K562 (cell line): ENCODE results near the gene MRPL40. TPM values are rescaled to one million over a fixed set of nuclear protein-coding genes. Genes with fewer than 3 reads are reported as not detected.

Source experiments
- ATAC-seq: fragments of 200-7000 bp; cut with Tn5 transposase; 3 replicates; pipeline ENCODE4 v1.9.1; 2020; ENCODE audit warnings: moderate library complexity
- BruUV-seq: library from RNA; stranded (reverse); fragments of 400-500 nt; replicated peaks from 2 replicates; lab custom pipeline; 2021; lab: Mats Ljungman, UMichigan
- CTCF ChIA-PET: fragments of 300-600 bp; formaldehyde crosslinking; extraction: SDS; loops from one replicate; lab custom pipeline; 2021; ENCODE audit warnings: low intra/inter-chr PET ratio; lab: Yijun Ruan, JAX
- POLR2A ChIA-PET: fragments of 300-600, 350-650 bp; sonication (Branson Sonifier 250); formaldehyde crosslinking; extraction: SDS; loops from one replicate; lab custom pipeline; 2021; ENCODE audit warnings: antibody characterized with exemption, inconsistent platforms; lab: Yijun Ruan, JAX
- DNase-seq, 4 experiments: peaks; one replicate each; pipeline versions ENCODE4 v3.0.0 to v3.0.0-alpha.2; 2011 to 2018; ENCODE audit warnings: low spot score in 3 of 4, mixed read lengths in 3 of 4; ENCODE audit errors: extremely low read depth in 1 of 4
- FAIRE-seq: peaks from 2 replicates; lab custom pipeline; 2011; peaks lifted over from hg19 to GRCh38; lab: Jason Lieb, UNC
- H2AFZ ChIP-seq: 2 replicates; pipeline ENCODE4 v1.6.0; 2011; ENCODE audit warnings: low read depth, low read length, control low read depth, inconsistent platforms
- H3K27ac ChIP-seq: fragments of 200-600 bp; 3 replicates; pipeline ENCODE4 v1.8.0; 2011; ENCODE audit warnings: low read depth, mild to moderate bottlenecking, control low read depth, inconsistent platforms, low read length, moderate library complexity, mixed read lengths; ENCODE audit errors: extremely low read depth
- H3K27me3 ChIP-seq, 2 experiments: fragments of 300-600 bp in 1 of 2; 2 replicates in 1 of 2; 3 replicates in 1 of 2; pipeline versions ENCODE4 v1.6.0 to v1.8.0; 2011; ENCODE audit warnings: inconsistent platforms in 2 of 2, low read length in 2 of 2, mild to moderate bottlenecking in 1 of 2, mixed read lengths in 1 of 2, moderate library complexity in 1 of 2; ENCODE audit not compliant: control insufficient read depth in 2 of 2, insufficient read depth in 2 of 2
- H3K36me3 ChIP-seq: fragments of 300-600 bp; 3 replicates; pipeline ENCODE4 v1.8.0; 2011; ENCODE audit warnings: mild to moderate bottlenecking, low read length, inconsistent platforms; ENCODE audit not compliant: control insufficient read depth, insufficient read depth
- H3K4me1 ChIP-seq, 2 experiments: fragments of 200-600 bp in 1 of 2; replicated peaks in 1 of 2; 2 replicates in 1 of 2; 3 replicates in 1 of 2; pipeline versions ENCODE4 v1.5.1 to v1.8.0; 2011; ENCODE audit warnings: inconsistent platforms in 2 of 2, low read length in 2 of 2, mild to moderate bottlenecking in 1 of 2, mixed read lengths in 1 of 2, moderate library complexity in 1 of 2; ENCODE audit not compliant: control insufficient read depth in 2 of 2, insufficient read depth in 2 of 2
- H3K4me2 ChIP-seq: 2 replicates; pipeline ENCODE4 v1.6.1; 2011; ENCODE audit warnings: low read length, control low read depth, inconsistent platforms, mixed read lengths; ENCODE audit not compliant: insufficient read depth
- H3K4me3 ChIP-seq: fragments of 200-600 bp; sonication (generic), shearing (Covaris generic); 2 replicates; pipeline ENCODE4 v1.5.1; 2016; ENCODE audit warnings: control low read depth, inconsistent platforms
- H3K79me2 ChIP-seq: fragments of 200-600 bp; 3 replicates; pipeline ENCODE4 v1.8.0; 2011; ENCODE audit warnings: low read length, inconsistent platforms; ENCODE audit not compliant: control insufficient read depth, insufficient read depth
- H3K9ac ChIP-seq, 2 experiments: 2 replicates each; pipeline versions ENCODE4 v1.6.0 to v1.6.1; 2011; ENCODE audit warnings: low read depth in 2 of 2, low read length in 2 of 2, control low read depth in 1 of 2, inconsistent platforms in 1 of 2, mild to moderate bottlenecking in 1 of 2, mixed read lengths in 1 of 2; ENCODE audit not compliant: insufficient read depth in 1 of 2
- H3K9me1 ChIP-seq: one replicate; pipeline ENCODE4 v1.6.0; 2011; ENCODE audit warnings: inconsistent platforms, mild to moderate bottlenecking, low read length, moderate library complexity; ENCODE audit not compliant: control insufficient read depth, insufficient read depth
- H3K9me3 ChIP-seq: replicated peaks from 2 replicates; pipeline ENCODE4 v1.5.1; 2011; ENCODE audit warnings: low read depth, low read length, inconsistent platforms; ENCODE audit not compliant: control insufficient read depth, insufficient read depth
- H4K20me1 ChIP-seq: replicated peaks from 2 replicates; pipeline ENCODE4 v1.6.1; 2011; ENCODE audit warnings: low read length, inconsistent platforms, mixed read lengths; ENCODE audit not compliant: control insufficient read depth, insufficient read depth
- ARID3B ChIP-seq: fragments of 250-450 bp; sonication (Bioruptor Pico); IDR thresholded peaks from 2 replicates; pipeline ENCODE4 v1.4.0; 2020; ENCODE audit warnings: borderline replicate concordance
- BCOR ChIP-seq: fragments of 450-650 bp; IDR thresholded peaks from 2 replicates; pipeline ENCODE4 v1.6.1; 2016
- DNMT1 ChIP-seq: fragments of 450-650 bp; IDR thresholded peaks from 2 replicates; pipeline ENCODE4 v1.6.1; 2016; ENCODE audit warnings: antibody characterized with exemption, mild to moderate bottlenecking
- KAT8 ChIP-seq: fragments of 450-650 bp; IDR thresholded peaks from 2 replicates; pipeline ENCODE4 v1.6.1; 2016; ENCODE audit warnings: low read depth, mild to moderate bottlenecking
- NR4A1 ChIP-seq, 2 experiments: fragments of 250-450 bp in 1 of 2; fragments of 450-650 bp in 1 of 2; sonication (Bioruptor Pico) in 1 of 2; IDR thresholded peaks; 2 replicates each; pipeline versions ENCODE4 v1.4.0 to v1.6.1; 2016 to 2020; ENCODE audit warnings: mild to moderate bottlenecking in 2 of 2, missing compliant biosample characterization in 1 of 2, missing genetic modification characterization in 1 of 2, moderate library complexity in 1 of 2
- RB1 ChIP-seq: fragments of 450-650 bp; IDR thresholded peaks from 2 replicates; pipeline ENCODE4 v1.6.1; 2017; ENCODE audit warnings: low read depth, mild to moderate bottlenecking
- SNAPC5 ChIP-seq: fragments of 250-450 bp; sonication (Bioruptor Pico); IDR thresholded peaks from 2 replicates; pipeline ENCODE4 v1.8.0; 2021; ENCODE audit warnings: moderate library complexity, mild to moderate bottlenecking, inconsistent platforms
- TRIM24 ChIP-seq, 2 experiments: fragments of 450-650 bp; IDR thresholded peaks; 2 replicates each; pipeline ENCODE4 v1.6.1; 2016
- ZNF436 ChIP-seq: fragments of 250-450, 450-650 bp; sonication (Bioruptor Pico); formaldehyde crosslinking; IDR thresholded peaks from 2 replicates; pipeline ENCODE4 v1.7.0; 2020; ENCODE audit warnings: mild to moderate bottlenecking
- ZNF586 ChIP-seq: fragments of 450-650 bp; formaldehyde crosslinking; conservative IDR thresholded peaks from 2 replicates; pipeline ENCODE4 v1.4.0; 2020; ENCODE audit warnings: mild to moderate bottlenecking, moderate library complexity
- ZNF639 ChIP-seq, 2 experiments: fragments of 200-800 bp in 1 of 2; sonication (Bioruptor generic) in 1 of 2; sonication (generic) in 1 of 2; formaldehyde crosslinking in 1 of 2; IDR thresholded peaks in 1 of 2; conservative IDR thresholded peaks in 1 of 2; 2 replicates each; pipeline versions ENCODE4 v1.5.0 to v1.6.1; 2016 to 2020; ENCODE audit warnings: missing compliant biosample characterization in 1 of 2, missing genetic modification characterization in 1 of 2, missing genetic modification reagents in 1 of 2
- ZNF785 ChIP-seq: fragments of 250-450 bp; sonication (Bioruptor Pico); IDR thresholded peaks from 2 replicates; pipeline ENCODE4 v1.4.0; 2020; ENCODE audit warnings: mild to moderate bottlenecking
- ZSCAN29 ChIP-seq: fragments of 450-650 bp; IDR thresholded peaks from 2 replicates; pipeline ENCODE4 v1.6.1; 2017
- WGBS: fragments of 100-300 bp; shearing (Covaris generic); methylation state at CpG from one replicate; pipeline ENCODE4 v1.1.6; 2016; ENCODE audit warnings: low coverage, mixed read lengths; ENCODE audit not compliant: insufficient coverage; ENCODE audit errors: missing lambda C conversion rate; 5-methylcytosine and 5-hydroxymethylcytosine counted together
- in situ Hi-C: fragments of 300-500 bp; cut with MboI; formaldehyde crosslinking; loops from 4 replicates; pipeline ENCODE4 v1.15.0; 2018; ENCODE audit warnings: inconsistent platforms, mixed read lengths
- intact Hi-C: fragments of 100-400 bp; cut with micrococcal nuclease; formaldehyde crosslinking; loops from 2 replicates; pipeline ENCODE4 v1.14.2; 2022
- polyA plus RNA-seq, 8 experiments: library from polyadenylated mRNA; depleted of rRNA in 4 of 8; stranded (reverse) in 5 of 8; unstranded in 3 of 8; fragments of >200 nt; fragmentation: Nextera tagmentation in 2 of 8; fragmentation: Illumina TruSeq in 1 of 8; extraction: Ambion mirVana in 2 of 8; extraction: Trizol in 1 of 8; gene quantifications; 2 replicates each; pipeline versions ENCODE4 v1.2.1 to v1.2.3, GENCODE V29; 2011 to 2014; ENCODE audit warnings: inconsistent platforms in 1 of 8, missing spikeins in 1 of 8
- total RNA-seq, 7 experiments: library from RNA; depleted of rRNA in 6 of 7; stranded (reverse); fragments of >200 nt in 6 of 7; fragmentation: Illumina TruSeq in 2 of 7; extraction: Trizol in 2 of 7; gene quantifications; 2 replicates each; pipeline versions ENCODE4 v1.2.1 to v1.2.3, GENCODE V29; 2011 to 2021; ENCODE audit warnings: low replicate concordance in 1 of 7

MRPL40 gene
- total and polyA plus RNA-seq, 9 of the 15 experiments (the other 6 are each of a cell fraction or from before 2014, with no cell fraction given) = 132 to 652 (median 208) TPM

GRCh38 chr22:19445279-19445982 lies 13.1 kb downstream of the MRPL40 start (continued):
- TF ChIP-seq SNAPC5 (CRISPR knock-in tag) (0 out of 2 replicates have a peak, but pooled peaks have one; percentile 12), BCOR (peak; percentile 29; the same call in 1 of the 2 replicates), KAT8 (peak; percentile 9; the same call in 1 of the 2 replicates), ZNF639 (CRISPR knock-in tag; conservative IDR thresholded peaks at IDR 0.05 in 1 of 2, IDR thresholded peaks at IDR 0.05 in 1 of 2) (0 out of 4 replicates have a peak, but pooled peaks of 1 of the 2 experiments have one; percentile 38), ZNF436 (0 out of 2 replicates have a peak, but pooled peaks have one; percentile 12)

- no peaks in the 10 kb centered on the region for H3K9me1 ChIP-seq
- CTCF ChIA-PET = no interaction called here
- peaks cover 84% of the 10 kb centered on the region for H3K36me3 ChIP-seq
- H3K79me2 ChIP-seq = peaks cover 63% of the 10 kb centered on the region
- H3K4me3 ChIP-seq = peak overlapping the region; percentile 73
- H3K4me1 ChIP-seq = peaks cover 27 to 38% of the 10 kb centered on the region in 2 experiments
- H3K9ac ChIP-seq = peak overlapping the region; percentile 89 to 97
- no peaks in the 10 kb centered on the region for H3K9me3 ChIP-seq
- DNase-seq (peak in 1 of 4 experiments; percentile 76), FAIRE-seq (peak; percentile 35), ATAC-seq (peak; percentile 54)
- WGBS = 25% methylated on average over 22 of the region's 22 CpGs
- H2AFZ ChIP-seq = peak overlapping the region; percentile 94
- peak overlapping the region; percentile 97 for H3K4me2 ChIP-seq
- H4K20me1 ChIP-seq = peaks cover 26% of the 10 kb centered on the region
- no peaks in the 10 kb centered on the region for H3K27me3 ChIP-seq
- in situ Hi-C loops (no loop called here), intact Hi-C loops (loop anchor here (1.0 to 10.0 kb wide), 7 partner anchors 14 to 228 kb away; partner anchors contain the start of genes CDC45, MRPL40 and UFD1)
- POLR2A ChIA-PET = interaction anchor here (0.5 to 11.7 kb wide), 25 partner anchors 9 to 1390 kb away, joined by 3 to 284 read pairs (median 4); partner anchors contain the start of genes CDC45, HIRA, MRPL40 and UFD1
- BruUV-seq = TSS peak; percentile 32
- H3K27ac ChIP-seq = peak overlapping the region; percentile 86
- TF ChIP-seq NR4A1 (CRISPR knock-in tag; IDR thresholded peaks at IDR 0.05) = no peak
- peak; percentile 8; the same call in 1 of the 2 replicates for TF ChIP-seq NR4A1 (tag; IDR thresholded peaks at IDR 0.05)
- TF ChIP-seq DNMT1 = peak; percentile 44; the same call in 1 of the 2 replicates
- TF ChIP-seq ARID3B (CRISPR knock-in tag) = 0 out of 2 replicates have a peak, but pooled peaks have one; percentile 73
- TF ChIP-seq BCOR = peak; percentile 78
- no peak for TF ChIP-seq ZNF785 (CRISPR knock-in tag)
- TF ChIP-seq TRIM24 (IDR thresholded peaks at IDR 0.05) = 0 out of 4 replicates have a peak, but pooled peaks of 1 of the 2 experiments have one; percentile 61
- 0 out of 2 replicates have a peak, but pooled peaks have one; percentile 63 for TF ChIP-seq ZSCAN29
- 0 out of 2 replicates have a peak, but pooled peaks have one; percentile 7 for TF ChIP-seq RB1
- TF ChIP-seq ZNF586 (CRISPR knock-in tag) = 0 out of 2 replicates have a peak, but pooled peaks have one; percentile 23
Measured at GRCh38 chr22:19446603-19447329, 14.4 kb downstream of the MRPL40 start.
